Measurements from ENCODE around the gene MIEF1. TPM values are rescaled to one million over a fixed set of nuclear protein-coding genes. Genes with fewer than 3 reads are reported as not detected.

Gene MIEF1
- total and polyA plus RNA-seq, 5 donors = 9.0 to 22.2 (median 17.2) TPM

- no peak for DNase-seq
- 38% methylated on average over 11 of the region's 11 CpGs for WGBS
- ATAC-seq = no peak
- Histone ChIP-seq H3K4me3 (ENCODE audit: low read length) (no peak overlapping the region), H3K4me1 (ENCODE audit: control insufficient read depth, insufficient read depth, low read length) (no peaks in the 10 kb centered on the region), H3K27me3 (ENCODE audit: control insufficient read depth, insufficient read depth) (no peaks in the 10 kb centered on the region), H3K9me3 (ENCODE audit: control insufficient read depth, low read length) (no peaks in the 10 kb centered on the region), H3K27ac (ENCODE audit: low read length) (no peak overlapping the region)
- intact Hi-C loops (cut with DNase I) = loop anchor here in 1 of 4 donors (5.0 kb wide), 1 partner anchor 468 kb away; no protein-coding TSS in a partner anchor
Observed at GRCh38 chr22:39559456-39560105, 57.5 kb downstream of the MIEF1 start.

GRCh38 chr22:39560127-39560526, 58.0 kb downstream of the MIEF1 start:
- Histone ChIP-seq H3K9me3 (ENCODE audit: control insufficient read depth, low read length) (no peaks in the 10 kb centered on the region), H3K4me1 (ENCODE audit: control insufficient read depth, insufficient read depth, low read length) (no peaks in the 10 kb centered on the region), H3K27ac (ENCODE audit: low read length) (no peak overlapping the region), H3K27me3 (ENCODE audit: control insufficient read depth, insufficient read depth) (no peaks in the 10 kb centered on the region), H3K4me3 (ENCODE audit: low read length) (no peak overlapping the region)
- WGBS = 45% methylated on average over 6 of the region's 6 CpGs
- no peak for ATAC-seq
- intact Hi-C loops (cut with DNase I) = no loop called here
- no peak for DNase-seq

DNA sequence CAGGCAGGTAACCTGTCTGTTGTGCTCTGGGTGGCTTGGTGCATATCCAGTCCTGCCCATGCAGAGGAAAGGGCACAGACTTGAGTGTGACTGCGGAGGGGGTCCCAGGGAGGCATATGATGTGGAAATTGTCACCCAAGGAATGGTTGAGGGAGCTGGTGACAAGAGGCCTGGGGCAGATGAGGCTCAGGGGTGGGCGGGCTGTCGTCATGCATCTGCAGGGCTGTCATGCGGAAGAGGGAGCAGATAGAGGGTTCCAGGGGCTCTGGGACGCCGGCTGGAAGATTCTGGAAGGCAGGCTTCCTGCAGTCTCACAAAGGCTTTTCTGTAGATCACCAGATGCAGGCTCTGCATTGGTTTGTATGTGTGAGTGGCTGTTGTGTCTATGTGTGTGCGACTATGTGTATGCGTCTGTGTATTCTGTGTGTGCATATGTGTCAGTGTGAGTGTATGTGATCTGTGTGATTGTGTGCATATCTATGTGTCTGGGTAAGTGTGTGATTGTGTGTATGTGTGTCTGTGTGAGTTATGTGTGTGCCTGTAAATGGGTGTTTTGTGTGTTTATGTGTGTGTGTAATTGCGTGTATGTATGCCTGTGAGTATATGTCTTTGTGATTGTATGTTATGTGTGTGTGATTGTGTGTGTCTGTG, 60.9 kb downstream of the MIEF1 start:
- no peaks in the 10 kb centered on the region for H3K27me3 ChIP-seq (ENCODE audit: control insufficient read depth, insufficient read depth)

DNA sequence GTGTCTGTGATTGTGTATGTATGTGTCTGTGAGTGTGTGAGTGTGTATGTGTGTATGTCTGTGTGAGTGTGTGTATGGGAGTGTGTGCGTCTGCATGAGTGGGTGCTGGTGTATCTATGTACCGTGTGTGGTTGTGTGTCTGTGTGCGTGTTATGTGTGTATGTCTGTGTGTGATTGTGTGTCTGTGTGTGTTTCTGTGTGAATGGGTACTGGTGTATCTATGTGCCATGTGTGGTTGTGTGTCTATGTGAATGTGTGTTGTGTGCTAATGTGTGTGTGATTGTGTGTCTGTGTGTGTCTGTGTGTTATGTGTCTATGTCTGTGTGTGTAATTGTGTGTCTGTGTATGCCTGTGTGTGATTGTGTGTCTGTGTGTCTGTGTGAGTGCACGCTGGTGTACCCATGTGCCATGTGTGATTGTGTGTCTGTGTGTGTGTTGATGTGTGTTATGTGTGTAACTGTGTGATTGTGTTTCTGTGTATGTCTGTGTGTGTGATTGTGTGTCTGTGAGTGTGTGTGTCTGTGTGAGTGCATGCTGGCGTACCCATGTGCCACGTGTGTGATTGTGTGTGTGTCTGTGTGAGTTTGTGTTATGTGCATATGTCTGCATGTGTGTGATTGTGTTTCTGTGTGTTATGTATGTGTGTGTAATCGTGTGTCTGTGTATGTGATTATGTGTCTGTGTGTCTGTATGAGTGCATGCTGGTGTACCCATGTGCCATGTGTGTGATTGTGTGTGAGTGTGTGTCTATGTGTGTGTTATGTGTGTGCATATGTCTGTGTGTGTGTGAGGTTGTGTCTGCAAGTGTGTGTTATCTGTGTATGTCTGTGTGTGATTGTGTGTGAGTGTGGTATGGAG, 61.7 kb downstream of the MIEF1 start:
- Histone ChIP-seq H3K27ac (ENCODE audit: low read length) (no peak overlapping the region), H3K4me3 (ENCODE audit: low read length) (no peak overlapping the region), H3K4me1 (ENCODE audit: control insufficient read depth, insufficient read depth, low read length) (no peaks in the 10 kb centered on the region), H3K27me3 (ENCODE audit: control insufficient read depth, insufficient read depth) (no peaks in the 10 kb centered on the region), H3K9me3 (ENCODE audit: control insufficient read depth, low read length) (no peaks in the 10 kb centered on the region)
- intact Hi-C loops (cut with DNase I) = no loop called here
- no peak for DNase-seq
- no peak for ATAC-seq
- 80% methylated on average over 7 of the region's 7 CpGs for WGBS

More for the DNA sequence above, 60.9 kb downstream of the MIEF1 start:
- no peaks in the 10 kb centered on the region for H3K9me3 ChIP-seq (ENCODE audit: control insufficient read depth, low read length)
- DNase-seq (no peak), ATAC-seq (no peak)
- WGBS = 62% methylated on average over 9 of the region's 9 CpGs
- intact Hi-C loops (cut with DNase I) = no loop called here
- no peak overlapping the region for H3K27ac ChIP-seq (ENCODE audit: low read length)
- H3K4me1 ChIP-seq (ENCODE audit: control insufficient read depth, insufficient read depth, low read length) = no peaks in the 10 kb centered on the region
- no peak overlapping the region for H3K4me3 ChIP-seq (ENCODE audit: low read length)

GRCh38 chr22:39565414-39565944, 63.4 kb downstream of the MIEF1 start:
- no peaks in the 10 kb centered on the region for H3K9me3 ChIP-seq (ENCODE audit: control insufficient read depth, low read length)
- DNase-seq (no peak), ATAC-seq (no peak)
- WGBS = 97% methylated on average over 5 of the region's 5 CpGs
- H3K4me1 ChIP-seq (ENCODE audit: control insufficient read depth, insufficient read depth, low read length) = no peaks in the 10 kb centered on the region
- intact Hi-C loops (cut with DNase I) = no loop called here
- H3K27ac ChIP-seq (ENCODE audit: low read length) = no peak overlapping the region
- H3K4me3 ChIP-seq (ENCODE audit: low read length) = no peak overlapping the region
- H3K27me3 ChIP-seq (ENCODE audit: control insufficient read depth, insufficient read depth) = no peaks in the 10 kb centered on the region

DNA sequence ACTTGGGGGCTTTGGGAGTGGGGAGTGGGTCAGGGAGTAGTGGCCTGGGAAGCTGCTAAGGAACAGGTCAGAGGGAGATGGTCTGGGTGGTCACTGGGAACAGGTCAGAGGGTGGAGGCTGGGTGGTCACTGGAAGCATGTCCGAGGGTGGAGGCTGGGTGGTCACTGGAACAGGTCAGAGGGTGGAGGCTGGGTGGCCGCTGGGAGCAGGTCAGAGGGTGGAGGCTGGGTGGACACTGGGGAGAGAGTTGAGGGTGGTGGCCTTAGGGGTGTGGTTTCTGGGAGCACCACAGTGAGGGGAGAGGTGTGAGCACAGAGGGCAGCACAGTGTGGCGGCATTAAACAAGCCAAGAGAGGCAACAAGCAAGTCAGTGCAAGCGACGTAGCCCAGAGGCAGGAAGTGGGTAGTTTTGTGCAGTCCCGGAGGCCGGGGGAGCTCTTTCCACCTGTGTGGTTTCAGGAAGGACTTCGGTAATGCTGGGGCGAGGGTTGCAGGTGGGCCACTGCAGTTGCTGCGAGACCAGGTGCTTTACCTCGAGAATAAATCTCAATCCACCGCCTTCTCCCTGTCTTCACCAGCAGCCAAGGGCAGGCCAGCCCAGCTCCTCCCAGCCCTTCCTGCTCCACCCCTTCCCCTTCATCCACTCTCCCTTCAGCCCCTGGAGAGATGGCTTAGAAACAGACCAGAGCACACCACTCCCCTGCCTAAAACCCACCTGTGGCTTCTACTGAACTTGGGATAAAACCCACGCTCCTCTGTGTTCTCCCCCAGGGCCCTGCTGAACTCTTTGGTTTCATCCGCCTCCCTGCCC, 65.3 kb downstream of the MIEF1 start:
- intact Hi-C loops (cut with DNase I) = no loop called here
- Histone ChIP-seq H3K9me3 (ENCODE audit: control insufficient read depth, low read length) (no peaks in the 10 kb centered on the region), H3K27me3 (ENCODE audit: control insufficient read depth, insufficient read depth) (no peaks in the 10 kb centered on the region), H3K4me3 (ENCODE audit: low read length) (no peak overlapping the region), H3K4me1 (ENCODE audit: control insufficient read depth, insufficient read depth, low read length) (no peaks in the 10 kb centered on the region), H3K27ac (ENCODE audit: low read length) (no peak overlapping the region)
- 55% methylated on average over 14 of the region's 14 CpGs for WGBS
- ATAC-seq (peak in 1 of 2 donors; percentile 26), DNase-seq (no peak)

Other genes with a start within 250 kb of the MIEF1 start
- 1,000 to 10,000 TPM in 2 of 4 donors, 100 to 1,000 TPM in 2; 948 to 1,416 (median 984) TPM for gene RPL3, start 182.7 kb upstream of the MIEF1 start, total RNA-seq
- gene RPL3, start 182.7 kb upstream of the MIEF1 start, polyA plus RNA-seq = 1,325 TPM
- 10 to 100 TPM; 66.4 to 82.0 (median 70.5) TPM for gene SYNGR1, start 152.3 kb upstream of the MIEF1 start, total RNA-seq
- gene SYNGR1, start 152.3 kb upstream of the MIEF1 start, polyA plus RNA-seq = 101 TPM
- 10 to 100 TPM; 14.9 to 18.7 (median 17.3) TPM for gene TAB1, start 102.5 kb upstream of the MIEF1 start, total RNA-seq
- gene TAB1, start 102.5 kb upstream of the MIEF1 start, polyA plus RNA-seq = 16.2 TPM
- gene MGAT3, start 45.3 kb upstream of the MIEF1 start, total RNA-seq = 10 to 100 TPM in 1 of 4 donors, 1 to 10 TPM in 3; 7.3 to 11.6 (median 9.6) TPM
- 8.7 TPM for gene MGAT3, start 45.3 kb upstream of the MIEF1 start, polyA plus RNA-seq
- gene ATF4, start 18.3 kb downstream of the MIEF1 start, total RNA-seq = 100 to 1,000 TPM; 156 to 254 (median 177) TPM
- gene ATF4, start 18.3 kb downstream of the MIEF1 start, polyA plus RNA-seq = 244 TPM
- 10 to 100 TPM; 55.1 to 75.5 (median 61.8) TPM for gene RPS19BP1, start 30.5 kb downstream of the MIEF1 start, total RNA-seq
- 155 TPM for gene RPS19BP1, start 30.5 kb downstream of the MIEF1 start, polyA plus RNA-seq
- gene CACNA1I, start 68.5 kb downstream of the MIEF1 start, total RNA-seq = under 1 TPM in 1 of 4 donors, not detected in 3; 0.06 TPM
- gene CACNA1I, start 68.5 kb downstream of the MIEF1 start, polyA plus RNA-seq = 0.07 TPM

Data from right cardiac atrium (tissue), 5 donors.